ENCODE measurements around the gene MAD1L1.
"Not testable (repeated sequence)": the region's sequence is repeated elsewhere in the genome, so short reads cannot be mapped to it uniquely, and the experiment has no call there.

MAD1L1 gene

DNA sequence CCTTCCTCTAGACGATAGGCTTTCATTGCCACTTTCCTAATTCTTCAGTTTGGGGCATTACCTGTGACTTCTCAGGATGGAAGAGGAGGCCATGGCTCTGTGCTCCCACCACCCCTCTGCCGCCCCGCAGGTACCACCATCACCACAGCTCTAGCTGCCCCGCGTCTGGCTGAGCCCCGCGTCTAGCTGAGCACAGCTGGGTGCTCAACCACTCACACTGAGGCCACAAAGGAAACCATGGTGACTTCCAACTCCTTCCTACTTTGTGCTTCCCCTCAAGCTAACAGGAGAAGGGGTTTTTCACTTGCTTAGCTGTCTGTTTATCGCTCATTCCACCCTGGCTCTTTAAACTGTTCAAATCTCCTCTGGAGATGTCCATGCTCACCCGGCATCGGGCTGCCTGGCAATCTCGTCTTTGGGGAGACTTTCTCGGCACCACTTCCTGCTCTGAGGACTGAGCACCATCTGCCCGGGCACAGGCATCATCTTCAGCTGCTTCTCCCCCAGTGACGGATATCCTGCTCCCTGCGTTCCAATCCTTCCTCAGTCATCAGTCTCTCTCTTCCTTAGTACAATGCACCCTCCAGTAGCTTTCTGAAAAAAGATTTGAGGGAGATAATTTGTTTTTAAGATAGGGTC lies 59.4 kb downstream of the MAD1L1 start:
- no peak for DNase-seq (ENCODE audit: low spot score)

DNA sequence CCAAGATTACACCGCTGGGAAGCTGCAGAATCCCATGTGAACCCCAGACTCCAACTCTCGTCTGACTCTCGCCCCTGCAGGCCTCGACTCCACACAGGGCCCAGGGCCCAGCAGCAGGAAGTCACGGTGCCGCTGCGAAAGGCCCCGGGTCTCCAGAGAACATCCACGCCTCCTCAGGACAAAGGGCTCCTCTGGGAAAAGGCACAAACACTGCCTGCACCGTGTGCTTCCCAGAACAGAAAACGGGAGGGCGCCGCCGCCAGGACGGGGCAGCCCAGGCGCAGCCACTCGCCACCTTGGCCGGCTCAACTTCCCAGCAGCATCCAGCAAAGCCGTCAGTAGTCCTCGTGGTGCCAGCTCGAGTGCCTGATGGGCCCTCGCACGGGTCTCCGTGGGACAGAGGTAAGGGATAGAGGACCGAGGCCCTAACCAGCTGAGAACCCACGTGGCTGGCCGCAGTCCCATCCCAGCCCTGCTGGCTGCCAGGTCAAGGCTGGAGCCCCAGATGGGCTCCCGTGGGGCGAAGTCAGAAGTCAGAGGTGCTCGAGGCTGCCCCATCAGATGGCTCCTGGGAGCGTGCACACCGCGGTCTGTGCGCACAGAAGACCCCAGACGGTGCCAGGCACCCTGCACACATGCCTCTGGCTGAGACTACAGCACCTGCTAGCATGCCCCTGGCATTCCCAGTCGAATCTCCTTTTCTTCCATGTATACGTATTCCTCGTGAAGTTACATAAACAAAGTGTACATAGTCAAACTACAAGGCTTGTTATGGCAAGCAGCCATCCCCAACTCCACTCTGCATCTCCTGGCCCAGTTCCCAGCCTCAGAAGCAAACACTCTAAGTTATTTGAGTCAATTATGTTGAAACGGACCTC lies 60.2 kb downstream of the MAD1L1 start:
- DNase-seq (ENCODE audit: low spot score), result no peak

DNA sequence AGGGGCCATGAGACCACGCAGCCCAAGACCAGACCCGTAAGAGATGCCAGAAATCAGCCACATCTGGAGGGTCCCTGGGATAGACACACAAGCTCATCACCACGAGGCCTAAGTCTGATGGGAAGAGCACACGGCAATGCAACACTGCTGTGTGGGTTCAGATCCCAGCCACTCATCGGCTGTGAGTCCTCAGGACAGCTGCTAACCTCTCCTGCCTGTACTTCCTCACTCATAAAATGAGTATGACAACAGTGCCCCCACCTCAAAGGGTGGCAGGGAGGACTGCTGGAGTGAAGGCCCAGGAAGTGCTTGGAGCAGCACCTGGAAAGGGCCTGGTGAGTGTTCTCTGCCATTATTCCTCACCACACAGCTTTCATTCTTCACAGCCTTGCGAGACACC lies 60.9 kb downstream of the MAD1L1 start:
- no peak for DNase-seq (ENCODE audit: low spot score)

DNA sequence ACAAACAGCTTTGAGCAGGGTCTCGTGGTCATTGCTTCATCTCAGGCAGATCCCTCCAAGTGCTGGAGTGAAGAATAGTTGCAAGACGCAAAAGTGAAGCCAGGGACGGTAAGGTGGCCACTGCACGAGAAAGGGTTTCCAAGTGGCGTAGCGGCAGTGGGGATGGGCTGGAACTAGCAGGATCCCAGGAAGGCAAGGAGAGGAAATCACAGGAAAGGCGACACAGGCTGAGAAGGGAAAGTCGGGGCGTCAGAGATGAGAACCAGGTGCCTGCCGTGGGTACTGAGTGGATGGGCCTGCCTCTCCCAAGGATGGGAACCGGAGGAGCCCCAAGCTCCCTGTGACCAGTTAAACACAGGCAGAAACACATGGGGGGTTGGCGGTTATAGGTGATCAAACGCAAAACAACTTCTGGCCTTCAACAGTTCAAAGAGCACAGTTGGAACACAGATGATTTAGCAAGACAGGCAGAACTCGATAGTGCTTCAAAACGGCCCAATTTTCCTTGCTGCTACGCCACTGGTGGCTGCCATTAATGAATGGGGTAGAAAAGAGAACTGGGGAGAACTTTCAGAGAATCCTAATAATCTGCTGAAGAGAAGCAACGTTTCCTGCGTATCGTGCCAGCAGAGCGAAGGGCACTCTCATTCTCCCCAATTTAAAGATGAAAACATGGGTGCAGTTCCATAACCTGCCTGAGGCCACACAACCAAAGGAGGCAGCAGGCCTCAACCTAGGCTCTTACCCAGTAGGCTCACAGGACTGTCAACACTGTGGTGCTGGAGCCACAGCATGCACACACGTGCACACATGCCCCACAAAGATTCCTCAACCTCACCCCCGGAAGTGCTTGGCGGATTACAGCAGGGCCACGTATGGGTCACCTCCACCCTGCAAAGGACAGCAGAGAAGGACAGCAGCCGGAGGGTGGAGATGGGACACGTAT lies 61.9 kb downstream of the MAD1L1 start:
- no peak for DNase-seq (ENCODE audit: low spot score)

DNA sequence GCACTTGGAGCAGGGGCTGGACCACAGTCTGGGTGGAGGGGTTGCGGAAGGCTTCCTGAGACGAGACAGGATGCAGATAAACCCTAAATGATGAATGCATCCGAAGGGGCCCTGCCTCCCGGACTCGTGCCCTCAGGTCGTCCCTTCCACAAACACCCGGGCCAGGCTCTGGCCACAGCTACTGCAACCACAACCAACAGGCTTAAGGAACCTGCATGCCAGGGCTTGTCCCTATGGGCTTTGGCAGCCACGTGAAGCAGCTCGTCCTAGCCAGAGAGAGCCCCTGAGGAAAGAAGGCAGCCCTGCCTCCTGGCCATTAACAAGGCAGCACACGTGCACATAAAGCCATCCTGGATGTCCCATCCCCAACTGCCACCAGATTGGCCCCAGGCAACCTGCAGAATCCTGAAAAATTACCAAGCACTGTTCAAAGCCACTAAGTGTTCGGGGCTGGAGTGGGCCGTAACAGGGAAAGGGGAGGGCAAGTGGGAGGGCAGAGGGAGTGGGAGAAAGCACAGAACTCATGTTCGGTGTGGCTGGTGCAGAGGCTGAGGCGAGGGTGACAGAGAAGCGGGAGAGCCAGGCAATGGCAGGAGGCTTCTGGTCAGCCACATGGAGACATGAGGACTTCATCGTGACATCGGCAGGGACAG lies 62.7 kb downstream of the MAD1L1 start:
- no peak for DNase-seq (ENCODE audit: low spot score)

DNA sequence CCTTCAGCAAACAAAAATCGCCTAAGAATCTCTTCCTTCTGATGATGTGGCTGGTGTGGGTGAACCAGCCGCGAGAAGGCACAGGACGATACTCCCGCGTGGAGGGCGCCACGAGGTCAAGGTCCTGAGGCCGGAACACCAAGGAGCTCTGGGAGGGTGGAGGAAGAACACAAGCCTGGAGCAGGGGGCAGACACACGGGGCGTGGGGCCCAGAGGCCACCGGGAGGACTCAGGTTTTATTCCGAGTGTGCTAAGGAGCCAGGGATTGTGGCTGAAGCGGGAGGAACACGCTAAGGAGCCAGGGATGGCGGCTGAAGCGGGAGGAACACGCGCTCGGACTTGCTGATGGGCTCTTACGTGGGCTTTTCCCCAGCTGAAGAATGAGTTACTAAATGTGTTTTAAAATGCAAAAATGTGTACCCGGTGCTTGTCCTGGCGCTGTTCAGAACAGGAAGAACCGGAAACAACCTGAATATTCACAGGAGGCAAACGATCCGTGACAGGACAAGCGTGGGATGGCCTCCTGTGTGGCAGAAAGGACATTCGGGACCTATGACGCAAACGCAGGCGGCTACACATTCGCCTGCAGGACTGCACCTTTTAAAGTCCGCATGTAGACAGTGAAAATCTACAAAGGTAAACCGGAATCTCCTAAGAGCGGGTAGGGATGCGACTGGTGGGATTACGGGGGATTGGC lies 64.0 kb downstream of the MAD1L1 start:
- no peak for DNase-seq (ENCODE audit: low spot score)

DNA sequence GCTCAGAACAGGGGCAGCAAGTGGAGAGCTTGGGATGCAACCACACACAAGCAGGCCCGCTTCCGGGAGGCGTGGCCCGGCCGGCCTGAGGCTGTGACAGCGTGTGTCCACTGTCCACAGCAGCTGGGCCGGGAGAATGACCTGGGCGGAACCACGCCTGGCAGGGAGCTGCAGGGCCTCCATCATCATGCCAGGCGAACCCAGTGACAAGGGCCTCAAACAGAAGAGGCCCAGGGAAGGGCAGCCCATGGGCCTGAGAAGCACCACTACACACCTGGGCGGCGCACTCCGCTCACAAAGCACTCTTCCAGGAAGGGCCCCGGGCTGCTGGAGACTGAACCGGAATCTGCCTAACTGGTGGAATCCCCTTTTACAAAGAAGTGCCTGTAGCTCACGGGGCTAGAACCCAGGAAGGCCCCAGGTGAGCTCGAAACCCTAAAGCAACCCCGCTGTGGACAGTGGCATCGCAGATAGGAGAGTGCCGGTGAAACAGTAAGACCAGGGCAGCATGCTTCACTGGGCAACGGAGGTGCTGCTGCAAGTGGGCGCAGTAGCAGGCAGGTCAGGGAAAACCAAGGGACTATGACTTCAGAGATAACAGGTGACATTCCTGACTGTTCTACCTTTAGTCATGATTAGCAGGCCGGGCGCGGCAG lies 66.0 kb downstream of the MAD1L1 start:
- DNase-seq (ENCODE audit: low spot score), result no peak

DNA sequence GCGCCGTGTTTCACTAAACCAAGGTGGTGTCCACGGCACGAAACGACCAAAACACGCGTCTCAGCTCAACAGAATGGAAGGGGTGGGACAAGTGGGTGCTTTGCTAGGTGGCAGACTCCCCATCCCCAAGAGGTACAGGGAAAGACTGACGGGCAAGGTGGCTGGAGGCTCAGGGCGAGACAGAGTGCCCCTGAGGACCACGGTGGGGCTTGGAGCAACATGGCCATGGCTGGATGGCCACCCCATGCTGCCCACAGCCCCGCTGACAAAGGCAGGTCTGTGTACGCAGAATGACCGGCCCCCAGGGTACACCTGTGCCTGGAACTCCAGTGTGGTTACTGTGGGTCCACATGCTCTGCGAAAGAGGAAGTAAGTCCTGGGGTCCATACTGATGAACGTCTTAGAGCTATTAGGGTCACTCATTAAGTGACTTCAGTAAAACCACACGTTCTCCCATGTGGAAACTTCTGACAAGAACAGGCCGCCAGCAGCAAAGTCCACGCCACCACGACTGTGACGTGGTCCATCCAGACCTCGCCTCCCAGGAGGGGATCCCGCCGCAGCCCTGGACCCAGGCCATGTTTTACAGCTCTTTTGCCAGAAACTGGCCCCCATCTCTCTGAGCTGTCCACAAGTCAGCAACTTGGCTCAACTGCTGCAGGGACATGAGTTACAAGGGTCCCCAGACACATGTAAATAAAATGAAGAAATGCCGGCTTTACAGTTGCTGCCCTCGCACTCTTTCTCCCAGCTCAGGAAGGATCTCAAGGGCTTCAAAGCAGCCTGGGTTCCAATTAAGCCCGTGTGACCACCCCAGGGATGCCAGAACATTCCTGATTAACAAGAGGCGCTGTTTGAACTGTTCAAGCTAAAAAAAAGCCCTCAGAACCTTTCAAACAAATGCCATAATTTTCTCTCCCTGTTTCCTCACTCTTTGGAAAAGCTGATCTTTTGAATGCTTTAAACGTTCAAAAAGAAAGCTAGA lies 66.8 kb downstream of the MAD1L1 start:
- DNase-seq (ENCODE audit: low spot score), result peak; percentile 48

DNA sequence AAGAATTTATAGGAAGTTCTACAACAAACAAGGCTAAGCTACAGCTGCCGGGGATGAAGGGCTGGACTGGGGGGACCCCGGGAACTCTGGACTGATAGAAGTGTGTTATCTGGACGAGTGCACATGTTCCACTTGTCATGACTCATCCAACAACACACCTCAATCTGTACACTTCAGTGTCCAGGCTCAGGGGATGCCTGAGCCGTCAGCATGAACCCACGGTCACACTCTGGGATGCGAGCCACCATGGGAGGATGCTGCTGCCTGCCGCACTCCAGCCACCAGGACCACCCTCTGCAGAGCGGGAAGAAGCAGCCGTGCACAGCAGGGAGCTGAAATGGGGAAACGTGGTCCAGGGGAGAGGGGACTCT lies 67.5 kb downstream of the MAD1L1 start:
- DNase-seq (ENCODE audit: low spot score), result no peak

DNA sequence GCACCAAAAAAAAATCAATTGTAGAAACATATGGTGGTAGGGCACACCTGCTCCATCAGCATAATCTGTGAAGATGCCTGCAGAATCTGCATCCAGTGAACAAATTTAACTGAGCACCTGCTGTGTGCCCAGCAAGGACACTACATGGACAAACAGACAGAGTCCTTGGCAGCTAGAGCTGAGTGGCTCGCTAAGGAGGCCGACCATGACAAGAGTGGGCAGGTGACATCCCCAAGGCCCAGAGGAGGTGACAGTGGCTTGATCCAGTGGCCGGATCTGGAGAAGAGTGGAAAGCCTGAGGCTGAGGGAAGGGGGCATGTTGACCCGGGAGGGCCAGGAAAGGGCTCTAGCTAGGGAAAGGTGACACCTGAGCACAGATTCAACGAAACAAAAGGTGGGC lies 68.1 kb downstream of the MAD1L1 start:
- no peak for DNase-seq (ENCODE audit: low spot score)

DNA sequence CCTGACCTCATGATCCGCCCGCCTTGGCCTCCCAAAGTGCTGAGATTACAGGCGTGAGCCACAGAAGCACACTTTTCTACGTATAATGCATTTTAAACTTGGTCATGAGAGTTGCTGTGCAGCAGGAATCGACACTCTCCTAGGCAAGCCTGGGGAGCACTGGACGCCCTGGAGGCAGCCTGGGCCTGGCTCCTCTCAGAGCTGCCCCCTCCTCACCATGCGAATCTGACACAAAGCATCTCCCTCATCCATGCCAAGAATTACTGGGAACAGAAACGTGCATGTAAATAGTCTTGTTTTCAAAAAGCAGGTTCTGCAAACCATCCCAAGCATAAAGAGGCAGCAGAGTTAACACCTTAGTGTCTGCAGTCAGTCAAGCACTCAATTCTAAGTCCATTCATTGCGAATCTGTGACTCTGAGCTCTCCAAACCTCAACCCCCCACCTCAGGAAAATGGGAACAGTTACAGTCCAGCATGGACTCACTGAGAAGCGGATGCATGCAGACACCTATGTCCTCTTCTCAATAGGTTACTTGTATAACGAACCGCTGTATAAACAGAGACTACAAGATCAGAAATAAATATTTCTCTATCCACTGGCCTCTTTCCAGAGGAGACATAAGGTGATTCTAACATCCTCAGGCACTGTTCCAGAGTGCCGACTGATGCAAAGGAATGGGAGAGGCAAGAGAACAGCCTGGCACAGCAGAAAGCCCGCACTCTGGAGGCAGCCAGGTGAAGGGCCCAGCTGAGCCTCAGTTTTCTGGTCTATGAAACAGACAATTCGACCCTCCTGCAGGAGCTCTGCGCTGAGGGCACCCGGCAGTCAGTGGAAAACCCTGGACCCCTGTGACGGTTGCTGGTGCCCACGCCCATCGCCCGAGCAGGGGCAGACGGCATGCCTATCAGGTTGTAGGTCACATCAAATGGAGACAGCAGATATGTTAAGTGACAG lies 68.9 kb downstream of the MAD1L1 start:
- DNase-seq (ENCODE audit: low spot score), result no peak

DNA sequence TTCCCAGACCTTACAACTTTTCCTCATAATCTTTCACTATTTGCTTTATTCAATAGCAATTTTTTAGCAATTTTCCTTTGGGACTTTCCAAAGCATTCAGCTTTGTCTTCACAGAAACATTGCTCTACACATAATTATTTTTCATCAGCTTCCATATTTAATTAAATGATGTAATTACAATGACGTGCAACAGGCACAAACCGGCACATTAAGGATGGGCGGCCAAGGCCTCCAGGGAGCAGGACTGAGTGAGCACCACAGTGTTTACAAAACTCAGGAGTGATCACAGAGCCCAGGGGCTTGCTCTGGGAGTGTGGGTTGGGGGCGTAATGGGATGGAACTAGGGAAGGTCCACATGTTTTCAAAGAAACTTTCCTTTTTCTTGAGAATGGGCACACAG lies 69.8 kb downstream of the MAD1L1 start:
- no peak for DNase-seq (ENCODE audit: low spot score)

DNA sequence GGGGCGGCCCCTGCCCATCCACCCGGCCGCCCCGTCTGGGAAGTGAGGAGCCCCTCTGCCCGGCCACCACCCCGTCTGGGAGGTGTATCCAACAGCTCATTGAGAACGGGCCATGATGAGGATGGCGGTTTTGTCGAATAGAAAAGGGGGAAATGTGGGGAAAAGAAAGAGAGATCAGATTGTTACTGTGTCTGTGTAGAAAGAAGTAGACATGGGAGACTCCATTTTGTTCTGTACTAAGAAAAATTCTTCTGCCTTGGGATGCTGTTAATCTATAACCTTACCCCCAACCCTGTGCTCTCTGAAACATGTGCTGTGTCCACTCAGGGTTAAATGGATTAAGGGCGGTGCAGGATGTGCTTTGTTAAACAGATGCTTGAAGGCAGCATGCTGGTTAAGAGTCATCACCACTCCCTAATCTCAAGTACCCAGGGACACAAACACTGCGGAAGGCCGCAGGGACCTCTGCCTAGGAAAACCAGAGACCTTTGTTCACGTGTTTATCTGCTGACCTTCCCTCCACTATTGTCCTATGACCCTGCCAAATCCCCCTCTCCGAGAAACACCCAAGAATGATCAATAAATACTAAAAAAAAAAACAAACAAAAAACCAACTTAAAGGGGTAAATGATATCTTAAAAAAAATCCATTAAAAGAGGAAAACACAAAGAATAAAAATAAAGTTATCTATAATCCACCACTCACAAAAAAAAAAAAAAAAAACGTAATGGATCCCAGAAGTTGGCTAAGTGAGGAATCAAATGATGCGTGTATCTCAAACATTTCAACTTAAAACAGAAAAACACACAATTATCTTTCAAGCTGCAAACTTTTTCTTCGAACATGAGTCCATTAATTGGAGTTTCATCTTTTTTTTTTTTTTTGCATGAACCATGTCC lies 70.5 kb downstream of the MAD1L1 start:
- DNase-seq (ENCODE audit: low spot score), result not testable (repeated sequence)

DNA sequence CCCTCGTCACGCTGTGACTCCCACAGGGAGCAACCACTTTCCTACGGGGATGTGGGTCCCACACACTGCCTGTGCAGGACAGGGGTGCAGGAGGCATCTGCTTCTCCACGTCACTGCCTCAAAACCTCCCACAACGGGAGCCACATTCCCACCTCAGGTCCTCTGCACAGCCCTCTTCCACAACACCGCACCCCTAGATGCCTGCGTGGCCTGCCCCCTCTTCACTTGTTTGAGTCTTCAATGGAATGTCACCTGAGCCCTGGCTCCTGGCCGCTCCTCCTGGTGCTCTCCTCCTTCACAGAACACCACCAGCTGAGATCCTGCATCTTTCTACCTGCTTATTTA lies 73.6 kb downstream of the MAD1L1 start:
- no peak for DNase-seq (ENCODE audit: low spot score)

DNA sequence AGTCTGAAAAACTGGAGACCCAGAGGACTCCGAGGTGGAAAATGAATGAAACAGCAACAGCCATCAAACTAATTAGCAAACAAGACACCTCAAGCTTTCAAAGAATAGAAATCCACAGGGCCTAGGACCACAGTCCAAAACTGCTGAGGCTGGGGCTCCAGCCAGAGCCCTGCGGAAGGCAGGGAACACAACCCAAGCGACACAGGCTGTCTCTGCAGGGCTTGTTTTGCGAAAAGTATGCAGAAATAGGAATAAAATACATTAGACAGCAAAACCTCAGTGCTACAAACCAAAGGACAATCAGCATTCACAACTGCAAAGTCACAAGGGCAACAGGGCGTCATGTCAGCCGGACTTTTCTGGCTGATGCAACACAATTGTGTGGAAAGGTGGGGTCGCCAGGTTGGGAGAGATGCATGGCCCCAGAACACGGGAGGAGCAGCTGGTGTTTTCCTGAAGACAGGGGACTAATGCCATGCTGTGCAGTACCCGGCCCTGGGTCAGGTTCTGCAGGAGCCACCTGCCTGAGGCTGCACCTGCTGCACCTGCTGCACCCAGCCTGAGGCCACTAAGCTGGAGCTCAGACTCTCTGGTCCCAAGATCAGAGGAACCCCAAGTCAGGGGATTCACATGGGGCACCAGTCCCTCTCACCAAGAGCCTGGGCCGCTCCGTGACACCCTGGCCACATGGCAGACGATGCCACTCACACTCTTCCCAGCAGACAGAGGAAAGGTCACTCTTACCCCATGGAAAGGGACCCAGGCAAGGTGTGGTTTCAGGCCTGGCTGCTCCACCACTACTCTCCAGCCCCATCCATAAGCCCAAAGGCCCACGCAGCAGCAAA lies 74.2 kb downstream of the MAD1L1 start:
- peak; percentile 64 for DNase-seq (ENCODE audit: low spot score)

DNA sequence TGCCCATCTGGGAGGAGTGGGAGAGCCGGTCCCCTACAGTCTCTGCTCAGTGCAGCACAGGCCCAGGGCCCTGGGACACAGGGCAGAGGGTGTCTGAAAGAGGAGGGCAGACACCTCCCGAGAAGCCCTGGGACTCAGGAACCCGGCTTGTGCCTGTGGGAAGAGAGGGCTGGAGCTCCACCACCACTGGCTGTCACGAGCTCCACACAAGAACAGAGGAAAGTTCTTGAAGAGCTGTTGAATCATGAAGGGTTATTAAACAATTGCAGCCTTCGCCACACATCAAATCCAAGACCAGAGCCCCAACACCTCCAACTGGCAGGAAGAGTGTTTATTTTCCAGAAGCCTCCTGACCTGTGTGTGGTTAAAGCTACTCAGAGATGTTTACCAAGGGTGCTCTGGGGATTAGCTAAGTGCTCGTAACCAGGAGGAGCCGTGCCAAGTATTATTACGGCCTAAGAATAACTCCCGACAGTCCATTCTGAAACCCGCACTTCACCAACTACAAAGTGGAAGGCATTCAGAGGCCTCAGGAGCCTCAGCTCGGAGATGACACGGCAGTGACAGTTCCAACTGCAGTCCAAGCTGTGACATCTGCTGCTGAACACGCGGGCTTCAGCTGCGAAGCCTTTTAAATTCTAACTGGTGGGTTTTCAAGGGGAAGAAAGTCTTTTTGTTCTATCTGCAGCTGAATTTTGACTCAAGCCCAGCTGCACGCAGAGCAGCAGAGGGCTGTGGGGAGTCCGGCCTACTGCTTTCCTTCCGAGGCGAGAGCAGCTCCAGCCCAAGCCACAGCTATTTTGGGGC lies 75.1 kb downstream of the MAD1L1 start:
- peak; percentile 93 for DNase-seq (ENCODE audit: low spot score)
